HL-60 (cell line): ENCODE data around the gene ABCB6.

Source experiments
- DNase-seq, 2 experiments: peaks; one replicate each; pipeline ENCODE4 v3.0.0-alpha.2; 2010 to 2020; ENCODE audit warnings: low read depth in 1 of 2, low spot score in 1 of 2
- H3K27ac ChIP-seq: fragments of 250-450 bp; sonication (Bioruptor Pico); replicated peaks from 2 replicates; pipeline ENCODE4 v1.5.1; 2020; ENCODE audit warnings: mild to moderate bottlenecking, moderate library complexity
- H3K27me3 ChIP-seq: fragments of 250-450 bp; sonication (Bioruptor Pico); 2 replicates; pipeline ENCODE4 v1.5.1; 2021; ENCODE audit warnings: mild to moderate bottlenecking, moderate library complexity; ENCODE audit not compliant: insufficient read depth, poor library complexity, severe bottlenecking
- H3K4me3 ChIP-seq: replicated peaks from 2 replicates; pipeline ENCODE4 v1.5.1; 2011; ENCODE audit warnings: mild to moderate bottlenecking, control low read depth, low read length; ENCODE audit not compliant: insufficient read depth
- CTCF ChIP-seq: IDR thresholded peaks from one replicate; pipeline ENCODE4 v1.5.1; 2011; ENCODE audit warnings: low read length, control low read depth, inconsistent platforms; ENCODE audit not compliant: insufficient read depth
- GABPA ChIP-seq: IDR thresholded peaks from 2 replicates; pipeline ENCODE4 v1.6.1; 2012; ENCODE audit warnings: low read depth
- POLR2AphosphoS5 ChIP-seq: IDR thresholded peaks from 2 replicates; pipeline ENCODE4 v1.6.1; 2012; ENCODE audit warnings: low read depth
- SPI1 ChIP-seq: IDR thresholded peaks from 2 replicates; pipeline ENCODE4 v1.6.1; 2012; ENCODE audit warnings: low read depth, mild to moderate bottlenecking, borderline replicate concordance
- TF ChIP-seq, protein P1 (sequence below): IDR thresholded peaks from 2 replicates; pipeline ENCODE4 v1.6.1; 2012; ENCODE audit warnings: low read depth; ENCODE audit not compliant: insufficient replicate concordance

The ABCB6 gene

DNA sequence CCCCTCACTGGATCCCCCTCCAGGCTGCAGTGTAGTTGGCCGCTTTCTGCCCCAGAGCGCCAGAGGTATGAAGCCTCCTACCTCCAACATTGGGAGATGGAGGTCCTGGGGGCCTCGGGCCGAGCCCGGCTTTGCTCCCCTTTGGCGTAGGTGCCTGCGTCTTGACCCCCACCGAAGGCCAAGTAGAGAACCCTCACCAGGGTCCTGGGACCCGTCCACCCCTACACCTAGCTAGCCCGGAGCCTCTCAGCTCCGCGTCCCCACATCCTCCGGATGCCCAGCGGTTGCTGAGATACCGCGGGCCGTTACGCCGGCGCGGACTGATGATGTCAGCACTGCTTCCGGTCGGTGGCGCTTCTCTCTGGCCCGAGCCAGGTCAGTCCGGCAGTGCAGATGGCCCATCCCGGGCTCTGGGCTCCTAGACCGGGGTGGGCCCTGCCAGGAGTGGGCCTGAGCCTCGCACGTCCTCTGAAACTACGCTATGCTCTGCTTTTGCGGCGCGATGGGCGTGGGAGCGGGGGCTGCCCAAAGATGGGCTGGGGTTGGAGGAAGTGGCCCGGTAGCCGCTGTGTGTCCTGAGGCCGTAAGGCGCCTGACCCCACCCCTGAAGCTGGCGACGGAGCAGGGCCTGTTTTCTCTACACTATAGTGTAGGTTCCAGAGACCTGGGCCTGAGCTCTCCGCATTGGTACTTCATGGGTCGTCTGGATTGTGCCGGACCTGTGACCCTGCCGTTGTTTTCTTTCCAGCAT lies 26.6 kb upstream of the ABCB6 start, which contains the start of the genes GLB1L and STK16:
GLB1L (minus strand) TSS at position 297 of the 751 bp plus-strand sequence. CDS start 1,871 bp downstream, outside the sequence.
STK16 (plus strand) TSS at position 332 of the 751 bp plus-strand sequence. CDS start 521 bp downstream, outside the sequence.
- Histone ChIP-seq H3K27me3 (no peaks in the 10 kb centered on the region), H3K4me3 (peak within 1 kb of the TSS; percentile 87), H3K27ac (peak within 1 kb of the TSS; percentile 85)
- no peak for TF ChIP-seq CTCF
- TF ChIP-seq GABPA, result peak; percentile 78
- TF ChIP-seq SPI1, result peak; percentile 52; the same call in 1 of the 2 replicates
- peak; percentile 54 for TF ChIP-seq POLR2AphosphoS5
- DNase-seq, result peak; percentile 90 to 93

GRCh38 chr2:219244789-219245147 lies 26.0 kb upstream of the ABCB6 start:
- Histone ChIP-seq H3K4me3 (peak overlapping the region; percentile 87), H3K27me3 (no peaks in the 10 kb centered on the region), H3K27ac (peak overlapping the region; percentile 85)
- TF ChIP-seq SPI1 (no peak), POLR2AphosphoS5 (no peak), GABPA (no peak), CTCF (no peak)
- TF ChIP-seq, protein P1, sequence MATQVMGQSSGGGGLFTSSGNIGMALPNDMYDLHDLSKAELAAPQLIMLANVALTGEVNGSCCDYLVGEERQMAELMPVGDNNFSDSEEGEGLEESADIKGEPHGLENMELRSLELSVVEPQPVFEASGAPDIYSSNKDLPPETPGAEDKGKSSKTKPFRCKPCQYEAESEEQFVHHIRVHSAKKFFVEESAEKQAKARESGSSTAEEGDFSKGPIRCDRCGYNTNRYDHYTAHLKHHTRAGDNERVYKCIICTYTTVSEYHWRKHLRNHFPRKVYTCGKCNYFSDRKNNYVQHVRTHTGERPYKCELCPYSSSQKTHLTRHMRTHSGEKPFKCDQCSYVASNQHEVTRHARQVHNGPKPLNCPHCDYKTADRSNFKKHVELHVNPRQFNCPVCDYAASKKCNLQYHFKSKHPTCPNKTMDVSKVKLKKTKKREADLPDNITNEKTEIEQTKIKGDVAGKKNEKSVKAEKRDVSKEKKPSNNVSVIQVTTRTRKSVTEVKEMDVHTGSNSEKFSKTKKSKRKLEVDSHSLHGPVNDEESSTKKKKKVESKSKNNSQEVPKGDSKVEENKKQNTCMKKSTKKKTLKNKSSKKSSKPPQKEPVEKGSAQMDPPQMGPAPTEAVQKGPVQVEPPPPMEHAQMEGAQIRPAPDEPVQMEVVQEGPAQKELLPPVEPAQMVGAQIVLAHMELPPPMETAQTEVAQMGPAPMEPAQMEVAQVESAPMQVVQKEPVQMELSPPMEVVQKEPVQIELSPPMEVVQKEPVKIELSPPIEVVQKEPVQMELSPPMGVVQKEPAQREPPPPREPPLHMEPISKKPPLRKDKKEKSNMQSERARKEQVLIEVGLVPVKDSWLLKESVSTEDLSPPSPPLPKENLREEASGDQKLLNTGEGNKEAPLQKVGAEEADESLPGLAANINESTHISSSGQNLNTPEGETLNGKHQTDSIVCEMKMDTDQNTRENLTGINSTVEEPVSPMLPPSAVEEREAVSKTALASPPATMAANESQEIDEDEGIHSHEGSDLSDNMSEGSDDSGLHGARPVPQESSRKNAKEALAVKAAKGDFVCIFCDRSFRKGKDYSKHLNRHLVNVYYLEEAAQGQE, result no peak
- DNase-seq, result no peak

GRCh38 chr2:219243291-219243761 lies 24.6 kb upstream of the ABCB6 start:
- Histone ChIP-seq H3K4me3 (no peak overlapping the region), H3K27me3 (no peaks in the 10 kb centered on the region), H3K27ac (no peak overlapping the region)
- TF ChIP-seq GABPA (no peak), CTCF (no peak), POLR2AphosphoS5 (no peak), SPI1 (no peak)
- TF ChIP-seq, protein P1, result no peak
- DNase-seq, result peak in 1 of 2 experiments; percentile 25

DNA sequence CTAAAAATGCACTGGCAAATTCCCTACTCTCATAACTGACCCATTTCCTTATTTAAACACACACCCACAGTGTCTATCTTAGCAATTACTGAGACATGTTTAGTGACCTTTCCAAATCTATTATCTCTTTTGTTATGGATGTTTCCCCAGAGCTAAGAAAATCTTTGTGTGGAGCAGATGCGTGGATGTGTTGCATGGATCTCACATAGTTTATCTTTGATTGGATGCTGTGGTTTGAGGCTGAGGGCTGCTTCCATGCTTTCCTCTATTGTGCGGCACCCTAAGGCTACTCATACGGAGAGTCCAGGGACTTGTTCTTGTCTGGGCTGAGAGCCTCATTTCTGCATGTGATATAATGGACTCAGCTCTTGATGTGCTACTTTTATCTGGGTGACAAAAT lies 15.6 kb upstream of the ABCB6 start:
- Histone ChIP-seq H3K27me3 (no peaks in the 10 kb centered on the region), H3K27ac (no peak overlapping the region), H3K4me3 (no peak overlapping the region)
- no peak for TF ChIP-seq GABPA
- TF ChIP-seq, protein P1, result no peak
- no peak for TF ChIP-seq CTCF
- no peak for TF ChIP-seq SPI1
- TF ChIP-seq POLR2AphosphoS5, result no peak
- DNase-seq, result no peak
